ENCODE data around the gene MTHFD1L.

DNA sequence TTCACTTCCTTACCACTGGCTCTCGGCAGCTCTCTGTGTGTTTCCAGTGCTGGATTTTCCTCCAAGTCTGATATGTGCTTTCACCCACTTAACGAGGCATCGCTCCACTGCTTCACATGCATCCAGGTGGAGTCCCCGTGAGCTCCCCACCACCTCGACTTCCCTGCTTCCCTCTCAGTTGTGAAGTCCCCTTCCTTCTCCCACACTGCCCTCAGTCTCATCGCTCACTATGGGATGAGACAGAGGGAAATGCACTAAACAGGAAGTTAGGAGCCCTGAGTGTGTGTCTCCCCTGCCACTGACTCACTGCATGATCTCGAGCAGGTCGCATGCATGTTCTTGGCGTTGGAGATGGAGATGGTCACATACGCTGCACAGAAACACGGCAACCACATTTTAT, 84.0 kb downstream of the MTHFD1L start:
- TF ChIP-seq, protein P1, sequence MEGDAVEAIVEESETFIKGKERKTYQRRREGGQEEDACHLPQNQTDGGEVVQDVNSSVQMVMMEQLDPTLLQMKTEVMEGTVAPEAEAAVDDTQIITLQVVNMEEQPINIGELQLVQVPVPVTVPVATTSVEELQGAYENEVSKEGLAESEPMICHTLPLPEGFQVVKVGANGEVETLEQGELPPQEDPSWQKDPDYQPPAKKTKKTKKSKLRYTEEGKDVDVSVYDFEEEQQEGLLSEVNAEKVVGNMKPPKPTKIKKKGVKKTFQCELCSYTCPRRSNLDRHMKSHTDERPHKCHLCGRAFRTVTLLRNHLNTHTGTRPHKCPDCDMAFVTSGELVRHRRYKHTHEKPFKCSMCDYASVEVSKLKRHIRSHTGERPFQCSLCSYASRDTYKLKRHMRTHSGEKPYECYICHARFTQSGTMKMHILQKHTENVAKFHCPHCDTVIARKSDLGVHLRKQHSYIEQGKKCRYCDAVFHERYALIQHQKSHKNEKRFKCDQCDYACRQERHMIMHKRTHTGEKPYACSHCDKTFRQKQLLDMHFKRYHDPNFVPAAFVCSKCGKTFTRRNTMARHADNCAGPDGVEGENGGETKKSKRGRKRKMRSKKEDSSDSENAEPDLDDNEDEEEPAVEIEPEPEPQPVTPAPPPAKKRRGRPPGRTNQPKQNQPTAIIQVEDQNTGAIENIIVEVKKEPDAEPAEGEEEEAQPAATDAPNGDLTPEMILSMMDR (IDR thresholded peaks at IDR 0.05) = no peak
- no peak for TF ChIP-seq POLR2A (IDR thresholded peaks at IDR 0.05)
